Endodermal cell (in vitro differentiated cells): ENCODE measurements around the gene VPS54. TPM values are rescaled to one million over a fixed set of nuclear protein-coding genes. Genes with fewer than 3 reads are reported as not detected.
"Not testable (repeated sequence)": the region's sequence is repeated elsewhere in the genome, so short reads cannot be mapped to it uniquely, and the experiment has no call there.

Experiments used
- DNase-seq: peaks from one replicate; pipeline ENCODE4 v3.0.0-alpha.2; 2017
- H3K27ac ChIP-seq: 2 replicates; pipeline ENCODE4 v1.5.1; 2013; ENCODE audit warnings: mild to moderate bottlenecking, low read depth, low read length, moderate library complexity
- H3K27me3 ChIP-seq: 2 replicates; pipeline ENCODE4 v1.6.1; 2013; ENCODE audit warnings: mild to moderate bottlenecking, low read length, moderate library complexity; ENCODE audit not compliant: insufficient read depth, control insufficient read depth, poor library complexity, severe bottlenecking
- H3K36me3 ChIP-seq: 2 replicates; pipeline ENCODE4 v1.7.0; 2013; ENCODE audit warnings: mild to moderate bottlenecking, low read length, moderate library complexity; ENCODE audit not compliant: control insufficient read depth, insufficient read depth
- H3K4me1 ChIP-seq: one replicate; pipeline ENCODE4 v1.7.0; 2013; ENCODE audit warnings: low read length; ENCODE audit not compliant: control insufficient read depth, insufficient read depth
- H3K4me3 ChIP-seq: 2 replicates; pipeline ENCODE4 v1.5.1; 2013; ENCODE audit warnings: mild to moderate bottlenecking, low read length, moderate library complexity
- H3K9ac ChIP-seq: 2 replicates; pipeline ENCODE4 v1.6.1; 2013; ENCODE audit warnings: mild to moderate bottlenecking, low read length, moderate library complexity; ENCODE audit not compliant: poor library complexity, severe bottlenecking; ENCODE audit errors: extremely low read depth
- H3K9me3 ChIP-seq: 2 replicates; pipeline ENCODE4 v1.6.1; 2013; ENCODE audit warnings: mild to moderate bottlenecking, low read length, moderate library complexity; ENCODE audit not compliant: control insufficient read depth
- H3K27ac Mint-ChIP-seq: 2 replicates; pipeline ENCODE4 v1.8.0; 2020; ENCODE audit warnings: mixed read lengths
- H3K27me3 Mint-ChIP-seq: 2 replicates; pipeline ENCODE4 v1.8.0; 2021; ENCODE audit warnings: mild to moderate bottlenecking, mixed read lengths; ENCODE audit not compliant: insufficient read depth
- H3K36me3 Mint-ChIP-seq: 2 replicates; pipeline ENCODE4 v1.8.0; 2020; ENCODE audit warnings: low read depth, mixed read lengths
- H3K4me1 Mint-ChIP-seq: 2 replicates; pipeline ENCODE4 v1.8.0; 2020; ENCODE audit warnings: mixed read lengths
- H3K4me3 Mint-ChIP-seq: 2 replicates; pipeline ENCODE4 v1.8.0; 2020; ENCODE audit warnings: mild to moderate bottlenecking, moderate library complexity, mixed read lengths
- H3K9me3 Mint-ChIP-seq: 2 replicates; pipeline ENCODE4 v1.8.0; 2020; ENCODE audit warnings: mild to moderate bottlenecking, mixed read lengths
- WGBS, 2 experiments: methylation state at CpG; one replicate each; pipeline versions ENCODE4 v1.1.5 to v1.1.7; 2013; ENCODE audit warnings: missing lambda C conversion rate in 2 of 2, mixed read lengths in 1 of 2; ENCODE audit not compliant: insufficient coverage in 1 of 2, insufficient read length in 1 of 2; 5-methylcytosine and 5-hydroxymethylcytosine counted together
- total RNA-seq, 2 donors: library from RNA; stranded (reverse); fragmentation: NEBNext Ultra II Directional in 1 of 2; extraction: Animal tissue kit (Norgen Biotek cat#: 25700) in 1 of 2; gene quantifications; 2 replicates in 1 of 2; 3 replicates in 1 of 2; pipeline ENCODE4 v1.2.1, GENCODE V29; 2021
- TF ChIP-seq, protein P1 (sequence below): fragments of 200-600 bp; sonication (generic); conservative IDR thresholded peaks from 2 replicates; pipeline ENCODE4 v1.5.0; 2021; ENCODE audit warnings: antibody characterized with exemption, mild to moderate bottlenecking

Gene VPS54
- total RNA-seq, 2 donors from 2014 or later, result 18.4 to 25.7 TPM

DNA sequence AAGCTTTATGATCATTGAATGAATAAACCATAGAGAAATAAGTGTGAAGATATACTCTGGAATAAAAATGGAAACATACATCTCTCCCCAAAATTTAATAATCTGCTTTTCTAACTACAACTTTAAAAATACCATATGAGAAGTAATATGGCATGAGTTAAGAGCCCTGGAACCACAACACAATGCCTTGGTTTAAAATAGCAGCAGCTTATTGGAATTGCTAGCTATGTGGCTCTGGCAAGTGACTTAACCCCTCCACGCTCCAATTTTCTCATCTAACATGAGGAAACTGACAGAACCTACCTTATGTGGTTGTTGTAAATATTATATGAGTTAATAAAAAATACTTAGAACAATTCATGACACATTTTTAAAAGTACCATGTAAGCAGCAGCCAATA, 76.4 kb downstream of the VPS54 start:
- H3K27ac ChIP-seq, result no peak overlapping the region
- H3K4me1 ChIP-seq, result no peaks in the 10 kb centered on the region
- Mint-ChIP-seq H3K36me3 (peaks cover 65% of the 10 kb centered on the region), H3K4me1 (no peaks in the 10 kb centered on the region), H3K27me3 (no peaks in the 10 kb centered on the region), H3K4me3 (no peak overlapping the region), H3K27ac (no peak overlapping the region), H3K9me3 (peaks cover 16% of the 10 kb centered on the region)
- H3K36me3 ChIP-seq, result peaks cover 71% of the 10 kb centered on the region
- no peak overlapping the region for H3K4me3 ChIP-seq
- H3K9me3 ChIP-seq, result peaks cover 30% of the 10 kb centered on the region
- no peak for DNase-seq
- 100% methylated on average over 1 of the region's 1 CpG; no CpG with 5 or more reads in 1 of the 2 experiments for WGBS, 2 experiments
- no peaks in the 10 kb centered on the region for H3K27me3 ChIP-seq
- H3K9ac ChIP-seq, result no peak overlapping the region
- TF ChIP-seq, protein P1, sequence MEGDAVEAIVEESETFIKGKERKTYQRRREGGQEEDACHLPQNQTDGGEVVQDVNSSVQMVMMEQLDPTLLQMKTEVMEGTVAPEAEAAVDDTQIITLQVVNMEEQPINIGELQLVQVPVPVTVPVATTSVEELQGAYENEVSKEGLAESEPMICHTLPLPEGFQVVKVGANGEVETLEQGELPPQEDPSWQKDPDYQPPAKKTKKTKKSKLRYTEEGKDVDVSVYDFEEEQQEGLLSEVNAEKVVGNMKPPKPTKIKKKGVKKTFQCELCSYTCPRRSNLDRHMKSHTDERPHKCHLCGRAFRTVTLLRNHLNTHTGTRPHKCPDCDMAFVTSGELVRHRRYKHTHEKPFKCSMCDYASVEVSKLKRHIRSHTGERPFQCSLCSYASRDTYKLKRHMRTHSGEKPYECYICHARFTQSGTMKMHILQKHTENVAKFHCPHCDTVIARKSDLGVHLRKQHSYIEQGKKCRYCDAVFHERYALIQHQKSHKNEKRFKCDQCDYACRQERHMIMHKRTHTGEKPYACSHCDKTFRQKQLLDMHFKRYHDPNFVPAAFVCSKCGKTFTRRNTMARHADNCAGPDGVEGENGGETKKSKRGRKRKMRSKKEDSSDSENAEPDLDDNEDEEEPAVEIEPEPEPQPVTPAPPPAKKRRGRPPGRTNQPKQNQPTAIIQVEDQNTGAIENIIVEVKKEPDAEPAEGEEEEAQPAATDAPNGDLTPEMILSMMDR, result no peak

DNA sequence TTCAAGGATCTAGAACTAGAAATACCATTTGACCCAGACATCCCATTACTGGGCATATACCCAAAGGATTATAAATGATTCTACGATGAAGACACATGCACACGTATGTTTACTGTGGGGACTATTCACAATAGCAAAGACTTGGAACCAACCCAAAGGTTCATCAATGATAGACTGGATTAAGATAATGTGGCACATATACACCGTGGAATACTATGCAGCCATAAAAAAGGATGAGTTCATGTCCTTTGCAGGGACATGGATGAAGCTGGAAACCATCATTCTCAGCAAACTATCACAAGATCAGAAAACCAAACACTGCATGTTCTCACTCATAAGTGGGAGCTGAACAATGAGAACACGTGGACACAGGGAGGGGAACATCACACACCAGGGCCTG, 87.1 kb downstream of the VPS54 start:
- not testable (repeated sequence) for H3K9ac ChIP-seq, H3K27ac Mint-ChIP-seq, H3K4me1 ChIP-seq, H3K9me3 ChIP-seq, H3K4me3 ChIP-seq, DNase-seq, H3K27me3 Mint-ChIP-seq, H3K4me1 Mint-ChIP-seq, H3K27ac ChIP-seq, H3K4me3 Mint-ChIP-seq, H3K27me3 ChIP-seq
- H3K36me3 ChIP-seq, result peaks cover 27% of the 10 kb centered on the region
- Mint-ChIP-seq H3K9me3 (peaks cover 25% of the 10 kb centered on the region), H3K36me3 (peaks cover 62% of the 10 kb centered on the region)
- 94 to 100% methylated on average over 3 to 4 of the region's 4 CpGs for WGBS, 2 experiments

DNA sequence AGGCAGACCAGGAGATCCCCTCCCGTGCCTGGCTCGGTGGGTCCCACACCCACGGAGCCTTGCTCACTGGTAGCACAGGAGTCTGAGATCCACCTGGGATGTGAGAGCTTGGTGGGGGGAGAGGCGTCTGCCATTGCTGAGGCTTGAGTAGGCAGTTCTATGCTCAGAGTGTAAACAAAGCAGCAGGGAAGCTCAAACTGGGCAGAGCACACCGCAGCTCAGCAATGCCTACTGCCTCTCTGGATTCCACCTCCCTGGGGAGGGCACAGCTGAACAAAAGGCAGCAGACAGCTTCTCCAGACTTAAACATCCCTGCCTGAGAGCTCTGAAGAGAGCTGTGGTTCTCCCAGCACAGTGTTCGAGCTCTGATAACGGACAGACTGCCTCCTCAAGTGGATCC, 92.4 kb downstream of the VPS54 start:
- TF ChIP-seq, protein P1, result no peak
- no peaks in the 10 kb centered on the region for H3K27me3 Mint-ChIP-seq
- Histone ChIP-seq H3K27me3 (no peaks in the 10 kb centered on the region), H3K27ac (no peak overlapping the region), H3K36me3 (peaks cover 33% of the 10 kb centered on the region), H3K4me1 (no peaks in the 10 kb centered on the region), H3K9me3 (no peaks in the 10 kb centered on the region), H3K9ac (no peak overlapping the region), H3K4me3 (no peak overlapping the region)
- DNase-seq, result peak; percentile 54
- no peak overlapping the region for H3K4me3 Mint-ChIP-seq
- WGBS, 2 experiments, result 68 to 80% methylated on average over 6 to 7 of the region's 7 CpGs
- H3K4me1 Mint-ChIP-seq, result peaks cover 10% of the 10 kb centered on the region
- H3K9me3 Mint-ChIP-seq, result peaks cover 19% of the 10 kb centered on the region
- peaks cover 63% of the 10 kb centered on the region for H3K36me3 Mint-ChIP-seq
- H3K27ac Mint-ChIP-seq, result peak overlapping the region; percentile 42

DNA sequence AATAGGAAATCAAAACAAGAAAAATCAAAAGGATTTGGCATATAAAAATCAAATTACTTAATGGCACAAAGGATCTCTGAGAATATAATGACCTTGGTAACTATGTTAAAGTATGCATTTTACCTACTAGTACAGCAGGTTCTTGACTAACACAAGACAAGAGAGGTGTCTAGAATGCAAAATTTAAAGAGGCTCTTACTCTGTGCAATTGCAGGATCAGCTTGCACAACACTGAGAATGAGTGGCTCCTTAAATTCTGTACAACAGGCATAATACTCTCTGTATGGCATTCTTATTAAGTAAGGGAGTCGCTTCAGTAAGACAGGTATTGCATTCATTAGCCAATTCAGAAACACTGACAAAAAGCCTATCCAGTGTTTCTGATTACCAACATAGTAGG, 104.9 kb downstream of the VPS54 start:
- no peak overlapping the region for H3K4me3 ChIP-seq
- no peaks in the 10 kb centered on the region for H3K9me3 ChIP-seq
- Mint-ChIP-seq H3K9me3 (no peaks in the 10 kb centered on the region), H3K36me3 (peaks cover 45% of the 10 kb centered on the region), H3K4me3 (no peak overlapping the region), H3K4me1 (peaks cover 3% of the 10 kb centered on the region), H3K27me3 (no peaks in the 10 kb centered on the region), H3K27ac (no peak overlapping the region)
- H3K27me3 ChIP-seq, result no peaks in the 10 kb centered on the region
- peaks cover 69% of the 10 kb centered on the region for H3K36me3 ChIP-seq
- no peak for DNase-seq
- H3K27ac ChIP-seq, result no peak overlapping the region
- H3K4me1 ChIP-seq, result no peaks in the 10 kb centered on the region
- WGBS, 2 experiments, result 89 to 100% methylated on average over 1 of the region's 1 CpG
- no peak overlapping the region for H3K9ac ChIP-seq
- TF ChIP-seq, protein P1, result no peak
